PC-9 (cell line): ENCODE measurements around the gene VAV2. TPM values are rescaled to one million over a fixed set of nuclear protein-coding genes. Genes with fewer than 3 reads are reported as not detected.

Source experiments
- BruUV-seq: library from RNA; stranded (reverse); fragments of 400-500 nt; replicated peaks from 2 replicates; lab custom pipeline; 2021; lab: Mats Ljungman, UMichigan
- CTCF ChIA-PET: fragments of 300-600 bp; sonication (Branson Sonifier 250); formaldehyde crosslinking; loops from one replicate; lab custom pipeline; 2022; ENCODE audit warnings: antibody characterized with exemption; lab: Charles Lee
- POLR2A ChIA-PET: fragments of 300-600 bp; sonication (Branson Sonifier 250); formaldehyde crosslinking; loops from one replicate; lab custom pipeline; 2022; ENCODE audit warnings: antibody characterized with exemption; ENCODE audit not compliant: unreplicated experiment; lab: Charles Lee
- DNase-seq, 2 experiments: peaks; one replicate each; pipeline versions ENCODE4 v3.0.0 to v3.0.0-alpha.2; 2015 to 2022; ENCODE audit warnings: mixed read lengths in 1 of 2
- H2AFZ ChIP-seq: fragments of 200-600 bp; sonication (generic); 2 replicates; pipeline ENCODE4 v1.8.1; 2017; ENCODE audit warnings: antibody characterized with exemption
- H3F3A ChIP-seq: fragments of 200-600 bp; sonication (generic); 2 replicates; pipeline ENCODE4 v1.8.1; 2017; ENCODE audit warnings: antibody characterized with exemption, mild to moderate bottlenecking, low read depth; ENCODE audit not compliant: insufficient read depth
- H3K27ac ChIP-seq: fragments of 200-600 bp; sonication (generic); 2 replicates; pipeline ENCODE4 v1.6.1; 2016; ENCODE audit warnings: mixed run types
- H3K27me3 ChIP-seq: fragments of 200-600 bp; sonication (generic); 2 replicates; pipeline ENCODE4 v1.6.1; 2016; ENCODE audit warnings: low read depth, mixed run types; ENCODE audit not compliant: insufficient read depth
- H3K36me3 ChIP-seq: fragments of 200-600 bp; sonication (generic); 2 replicates; pipeline ENCODE4 v1.6.1; 2016; ENCODE audit warnings: low read depth, mixed run types
- H3K4me1 ChIP-seq: fragments of 200-600 bp; sonication (generic); replicated peaks from 2 replicates; pipeline ENCODE4 v1.6.1; 2016; ENCODE audit warnings: mixed run types; ENCODE audit not compliant: insufficient read depth
- H3K4me2 ChIP-seq: fragments of 200-600 bp; sonication (generic); 2 replicates; pipeline ENCODE4 v1.6.1; 2017; ENCODE audit warnings: mixed run types
- H3K4me3 ChIP-seq: fragments of 200-600 bp; sonication (generic); 2 replicates; pipeline ENCODE4 v1.6.1; 2016; ENCODE audit warnings: mixed run types
- H3K79me2 ChIP-seq: fragments of 200-600 bp; sonication (generic); 2 replicates; pipeline ENCODE4 v1.6.1; 2017; ENCODE audit warnings: low read depth, mixed run types
- H3K9me2 ChIP-seq: fragments of 200-600 bp; sonication (generic); 2 replicates; pipeline ENCODE4 v1.8.1; 2017; ENCODE audit warnings: mild to moderate bottlenecking; ENCODE audit not compliant: insufficient read depth
- H3K9me3 ChIP-seq: fragments of 200-600 bp; sonication (generic); 2 replicates; pipeline ENCODE4 v1.8.1; 2016; ENCODE audit warnings: low read depth; ENCODE audit not compliant: insufficient read depth
- H4K20me1 ChIP-seq: fragments of 200-600 bp; sonication (generic); 2 replicates; pipeline ENCODE4 v1.8.1; 2017; ENCODE audit not compliant: insufficient read depth
- EZH2 ChIP-seq: fragments of 200-600 bp; sonication (generic); IDR thresholded peaks from 2 replicates; pipeline ENCODE4 v1.8.0; 2017; ENCODE audit warnings: antibody characterized with exemption, low read depth
- intact Hi-C: fragments of 100-400 bp; cut with micrococcal nuclease; formaldehyde crosslinking; loops from one replicate; pipeline ENCODE4 v1.10.0; 2022; ENCODE audit not compliant: unreplicated experiment
- total RNA-seq: library from RNA; stranded (reverse); gene quantifications from 2 replicates; pipeline ENCODE4 v1.2.3, GENCODE V29; 2021
- TF ChIP-seq, protein P1 (sequence below): fragments of 200-600 bp; sonication (generic); conservative IDR thresholded peaks from 2 replicates; pipeline ENCODE4 v1.6.1; 2017; ENCODE audit warnings: mixed run types, antibody characterized with exemption, mild to moderate bottlenecking, moderate library complexity

Gene VAV2
- total RNA-seq, 1 experiment from 2014 or later, result 36.5 TPM

DNA sequence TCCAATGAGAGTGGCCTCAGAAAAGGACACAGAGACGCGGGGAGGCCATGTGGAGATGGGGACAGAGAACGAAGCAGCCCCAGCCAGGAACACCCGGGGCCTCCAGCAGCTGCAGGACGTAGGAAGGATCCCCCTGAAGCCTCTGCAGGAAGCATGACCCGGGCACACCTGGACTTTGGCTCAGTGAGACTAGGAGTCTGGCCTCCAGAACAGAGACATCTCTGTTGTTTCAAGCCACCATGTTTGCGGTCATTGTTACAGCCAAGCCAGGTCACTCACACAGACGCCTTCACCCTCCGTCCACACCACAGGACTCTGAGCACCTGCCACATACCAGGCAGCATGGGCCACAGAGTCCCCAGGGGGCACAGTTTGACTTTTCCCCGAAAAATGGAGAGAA is 190.4 kb downstream of the VAV2 start:
- Histone ChIP-seq H3K4me2 (no peak overlapping the region), H3K9me2 (no peaks in the 10 kb centered on the region), H3K27ac (no peak overlapping the region), H4K20me1 (0 out of 2 replicates have a peak, but pooled peaks cover 5% of the 10 kb centered on the region), H3K27me3 (no peaks in the 10 kb centered on the region), H3K9me3 (no peaks in the 10 kb centered on the region), H3K36me3 (no peaks in the 10 kb centered on the region), H2AFZ (no peak overlapping the region), H3K4me1 (no peaks in the 10 kb centered on the region), H3F3A (no peaks in the 10 kb centered on the region), H3K4me3 (no peak overlapping the region), H3K79me2 (no peaks in the 10 kb centered on the region)
- ChIA-PET POLR2A (no interaction called here), CTCF (no interaction called here)
- BruUV-seq, result no TSS peak
- intact Hi-C loops, result no loop called here
- DNase-seq, result no peak
- TF ChIP-seq EZH2, result no peak
- TF ChIP-seq, protein P1, sequence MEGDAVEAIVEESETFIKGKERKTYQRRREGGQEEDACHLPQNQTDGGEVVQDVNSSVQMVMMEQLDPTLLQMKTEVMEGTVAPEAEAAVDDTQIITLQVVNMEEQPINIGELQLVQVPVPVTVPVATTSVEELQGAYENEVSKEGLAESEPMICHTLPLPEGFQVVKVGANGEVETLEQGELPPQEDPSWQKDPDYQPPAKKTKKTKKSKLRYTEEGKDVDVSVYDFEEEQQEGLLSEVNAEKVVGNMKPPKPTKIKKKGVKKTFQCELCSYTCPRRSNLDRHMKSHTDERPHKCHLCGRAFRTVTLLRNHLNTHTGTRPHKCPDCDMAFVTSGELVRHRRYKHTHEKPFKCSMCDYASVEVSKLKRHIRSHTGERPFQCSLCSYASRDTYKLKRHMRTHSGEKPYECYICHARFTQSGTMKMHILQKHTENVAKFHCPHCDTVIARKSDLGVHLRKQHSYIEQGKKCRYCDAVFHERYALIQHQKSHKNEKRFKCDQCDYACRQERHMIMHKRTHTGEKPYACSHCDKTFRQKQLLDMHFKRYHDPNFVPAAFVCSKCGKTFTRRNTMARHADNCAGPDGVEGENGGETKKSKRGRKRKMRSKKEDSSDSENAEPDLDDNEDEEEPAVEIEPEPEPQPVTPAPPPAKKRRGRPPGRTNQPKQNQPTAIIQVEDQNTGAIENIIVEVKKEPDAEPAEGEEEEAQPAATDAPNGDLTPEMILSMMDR, result no peak

DNA sequence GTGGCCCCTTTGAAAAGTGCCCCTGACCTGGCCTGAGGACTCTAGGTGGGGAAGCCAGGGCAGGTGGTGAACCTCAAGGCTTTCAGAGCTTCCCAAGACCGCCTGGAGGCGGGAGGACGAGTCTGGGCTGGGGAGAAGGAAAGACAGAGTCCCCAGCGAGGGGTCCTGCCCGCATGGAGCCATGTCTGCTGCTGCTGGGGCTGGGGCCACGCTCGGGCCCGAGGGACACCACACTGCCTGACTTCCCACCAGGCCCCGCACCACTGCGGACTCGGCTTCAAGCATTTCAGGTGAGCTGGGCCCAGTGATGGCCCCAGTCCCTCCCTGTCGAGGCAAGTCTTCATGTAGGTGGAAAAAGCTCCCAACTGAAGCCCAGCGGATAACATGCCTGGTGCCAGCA is 191.9 kb downstream of the VAV2 start:
- H3K27ac ChIP-seq, result no peak overlapping the region

DNA sequence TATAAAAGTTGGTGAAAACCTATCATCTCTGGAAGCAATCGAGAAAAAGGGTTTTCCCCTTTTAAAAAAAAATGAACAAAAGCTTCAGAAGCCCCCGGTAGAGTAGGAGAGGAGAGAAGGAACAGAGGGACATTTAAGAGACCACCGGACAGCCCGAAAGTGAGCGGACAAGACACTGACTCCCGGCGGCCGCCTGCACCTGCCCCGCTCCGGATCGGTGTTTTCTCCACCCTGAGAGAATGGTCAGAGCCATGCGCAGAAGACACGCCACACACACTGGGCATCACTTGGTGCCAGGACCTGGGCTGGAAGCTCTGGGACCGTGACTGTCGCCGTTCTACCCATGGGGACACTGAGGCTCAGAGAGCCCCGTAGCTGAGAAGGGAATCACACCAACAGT is 192.4 kb downstream of the VAV2 start:
- Histone ChIP-seq H3K9me3 (no peaks in the 10 kb centered on the region), H3K4me3 (no peak overlapping the region), H3K9me2 (no peaks in the 10 kb centered on the region), H3K27me3 (no peaks in the 10 kb centered on the region), H2AFZ (no peak overlapping the region), H3K79me2 (no peaks in the 10 kb centered on the region), H4K20me1 (0 out of 2 replicates have a peak, but pooled peaks cover 5% of the 10 kb centered on the region), H3K4me1 (no peaks in the 10 kb centered on the region), H3K27ac (no peak overlapping the region), H3K36me3 (no peaks in the 10 kb centered on the region), H3K4me2 (no peak overlapping the region), H3F3A (no peaks in the 10 kb centered on the region)
- ChIA-PET CTCF (no interaction called here), POLR2A (no interaction called here)
- no peak for TF ChIP-seq EZH2
- TF ChIP-seq, protein P1, result no peak
- DNase-seq, result no peak
- no TSS peak for BruUV-seq
- intact Hi-C loops, result no loop called here

More for the DNA sequence above, 191.9 kb downstream of the VAV2 start:
- 0 out of 2 replicates have a peak, but pooled peaks cover 5% of the 10 kb centered on the region for H4K20me1 ChIP-seq
- no peak for DNase-seq
- ChIA-PET POLR2A (no interaction called here), CTCF (no interaction called here)
- H2AFZ ChIP-seq, result no peak overlapping the region
- H3K9me3 ChIP-seq, result no peaks in the 10 kb centered on the region
- H3K79me2 ChIP-seq, result no peaks in the 10 kb centered on the region
- H3K4me1 ChIP-seq, result no peaks in the 10 kb centered on the region
- no peaks in the 10 kb centered on the region for H3K9me2 ChIP-seq
- TF ChIP-seq EZH2, result no peak
- TF ChIP-seq, protein P1, result no peak
- no peaks in the 10 kb centered on the region for H3K36me3 ChIP-seq
- no peaks in the 10 kb centered on the region for H3F3A ChIP-seq
- H3K27me3 ChIP-seq, result no peaks in the 10 kb centered on the region
- H3K4me3 ChIP-seq, result no peak overlapping the region
- intact Hi-C loops, result no loop called here
- no TSS peak for BruUV-seq
- no peak overlapping the region for H3K4me2 ChIP-seq
